T-cell (primary cell): ENCODE measurements around the gene ERI3. TPM values are rescaled to one million over a fixed set of nuclear protein-coding genes. Genes with fewer than 3 reads are reported as not detected.

Experiments
- ATAC-seq, 4 experiments: fragments of 200-7000 bp in 3 of 4; fragments of 150-1000 bp in 1 of 4; cut with Tn5 transposase; replicated peaks in 1 of 4; 1 replicate in 3 of 4; 2 replicates in 1 of 4; pipeline ENCODE4 v1.10.0; 2021; ENCODE audit warnings: moderate library complexity in 3 of 4, mild to moderate bottlenecking in 2 of 4, moderate number of reproducible peaks in 1 of 4
- CTCF ChIA-PET, 2 donors: fragments of 300-600 bp; sonication (Branson Sonifier 250); formaldehyde crosslinking; loops; one replicate each; lab custom pipeline; 2022; ENCODE audit warnings: antibody characterized with exemption in 2 of 2; lab: Charles Lee
- POLR2A ChIA-PET, 2 donors: fragments of 300-600 bp; sonication (Branson Sonifier 250); formaldehyde crosslinking; loops; one replicate each; lab custom pipeline; 2022; ENCODE audit warnings: antibody characterized with exemption in 2 of 2; lab: Charles Lee
- DNase-seq, 35 experiments: peaks; one replicate each; pipeline versions ENCODE4 v3.0.0 to v3.0.0-alpha.2; 2013 to 2023
- H3K27ac ChIP-seq: one replicate; pipeline ENCODE4 v1.5.1; 2013; ENCODE audit warnings: low read length
- H3K27me3 ChIP-seq, 2 experiments: replicated peaks in 1 of 2; 1 replicate in 1 of 2; 2 replicates in 1 of 2; pipeline versions ENCODE4 v1.6.1 to v1.7.0; 2013; ENCODE audit warnings: low read length in 1 of 2, mixed read lengths in 1 of 2; ENCODE audit not compliant: control insufficient read depth in 2 of 2, insufficient read depth in 2 of 2; ENCODE audit errors: extremely low read depth in 1 of 2
- H3K36me3 ChIP-seq, 2 donors: 1 replicate in 1 of 2; 2 replicates in 1 of 2; pipeline versions ENCODE4 v1.6.1 to v1.7.0; 2013; ENCODE audit warnings: low read length in 1 of 2; ENCODE audit not compliant: control insufficient read depth in 2 of 2, insufficient read depth in 1 of 2; ENCODE audit errors: extremely low read depth in 1 of 2
- H3K4me1 ChIP-seq, 2 experiments: 1 replicate in 1 of 2; 2 replicates in 1 of 2; pipeline versions ENCODE4 v1.6.1 to v1.7.0; 2013; ENCODE audit warnings: low read length in 2 of 2, mixed read lengths in 1 of 2; ENCODE audit not compliant: insufficient read depth in 2 of 2, control insufficient read depth in 1 of 2; ENCODE audit errors: extremely low read depth in 1 of 2
- H3K4me3 ChIP-seq, 2 donors: 1 replicate in 1 of 2; 2 replicates in 1 of 2; pipeline versions ENCODE4 v1.5.1 to v1.7.0; 2013; ENCODE audit warnings: mild to moderate bottlenecking in 2 of 2, low read length in 1 of 2, moderate library complexity in 1 of 2; ENCODE audit not compliant: control insufficient read depth in 1 of 2; ENCODE audit errors: extremely low read depth in 1 of 2
- H3K9me3 ChIP-seq: 2 replicates; pipeline ENCODE4 v1.7.0; 2013
- H3K27ac Mint-ChIP-seq, 2 donors: one replicate each; pipeline ENCODE4 v1.8.0; 2020 to 2021; ENCODE audit warnings: mild to moderate bottlenecking in 2 of 2, mixed read lengths in 2 of 2
- H3K27me3 Mint-ChIP-seq, 2 donors: one replicate each; pipeline ENCODE4 v1.8.0; 2021 to 2022; ENCODE audit warnings: mixed read lengths in 2 of 2
- H3K36me3 Mint-ChIP-seq: one replicate; pipeline ENCODE4 v1.8.0; 2021; ENCODE audit warnings: mixed read lengths
- H3K4me1 Mint-ChIP-seq, 3 donors: one replicate each; pipeline ENCODE4 v1.8.0; 2020 to 2022; ENCODE audit warnings: mixed read lengths in 3 of 3, mild to moderate bottlenecking in 1 of 3
- H3K4me3 Mint-ChIP-seq, 3 donors: one replicate each; pipeline ENCODE4 v1.8.0; 2020 to 2022; ENCODE audit warnings: mild to moderate bottlenecking in 3 of 3, mixed read lengths in 3 of 3, moderate library complexity in 3 of 3
- H3K9me3 Mint-ChIP-seq, 3 donors: one replicate each; pipeline ENCODE4 v1.8.0; 2020 to 2022; ENCODE audit warnings: mixed read lengths in 3 of 3
- WGBS: methylation state at CpG from one replicate; pipeline ENCODE4 v1.1.5; 2013; ENCODE audit warnings: missing lambda C conversion rate; ENCODE audit not compliant: insufficient coverage; 5-methylcytosine and 5-hydroxymethylcytosine counted together
- total RNA-seq, 35 experiments: library from RNA in 6 of 35; stranded (reverse) in 6 of 35; fragments of 120-200 nt in 1 of 35; gene quantifications; one replicate each; pipeline versions ENCODE4 v1.2.1 to v1.2.4 and lab custom pipeline; 2013 to 2026

The ERI3 gene
- total RNA-seq, 5 donors from 2014 or later (not counting 1 experiment from before 2014, with no cell fraction given): 29.3 to 39.4 (median 33.0) TPM

DNA sequence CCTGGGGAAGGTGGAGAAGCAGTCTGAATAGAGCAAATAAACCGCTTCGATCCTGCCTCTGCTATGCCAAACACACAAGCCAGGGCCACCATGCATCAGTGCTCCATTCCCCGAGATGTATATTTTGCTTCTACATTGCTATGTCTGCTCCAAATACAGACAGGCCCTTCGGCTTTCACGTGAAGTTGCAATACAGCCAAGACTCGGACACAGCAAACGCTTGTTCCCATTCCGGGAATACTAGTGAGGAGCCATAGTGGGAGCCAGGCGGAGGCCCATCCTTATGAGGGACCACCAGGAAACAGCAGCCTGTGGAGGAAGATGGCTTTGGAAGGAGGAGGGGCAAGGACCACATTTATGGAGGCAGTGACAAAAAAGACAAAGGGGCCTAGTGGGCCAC, 22.6 kb downstream of the ERI3 start:
- POLR2A ChIA-PET: no interaction called here
- peaks cover 58% of the 10 kb centered on the region for H3K36me3 Mint-ChIP-seq

DNA sequence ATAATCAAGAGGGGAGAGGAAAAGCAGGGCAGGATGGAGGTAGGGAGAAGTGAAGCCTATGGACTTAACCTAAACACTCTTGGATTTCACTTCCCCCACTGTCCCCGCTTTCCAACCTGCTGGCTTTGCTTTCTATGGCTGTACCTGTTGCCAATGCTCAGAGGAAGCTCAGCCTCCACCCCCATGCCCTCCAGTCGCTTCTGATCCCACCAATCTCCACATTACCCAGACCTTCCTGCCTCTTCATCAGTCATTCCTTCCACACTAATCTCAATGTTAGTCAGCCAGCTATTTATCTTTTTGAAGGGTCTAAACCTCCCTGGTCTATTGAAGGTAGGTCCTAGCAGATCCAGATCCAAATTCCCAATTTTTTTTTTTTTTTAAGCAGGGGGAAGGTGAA, 24.1 kb downstream of the ERI3 start:
- CTCF ChIA-PET: interaction anchor here in 1 of 2 donors (1.2 kb wide), 1 partner anchor 11 kb away, joined by 4 read pairs; no protein-coding TSS in a partner anchor
- POLR2A ChIA-PET: no interaction called here
- H3K4me3 Mint-ChIP-seq: no peak overlapping the region
- H3K27me3 Mint-ChIP-seq: no peaks in the 10 kb centered on the region
- Histone ChIP-seq H3K4me1 (no peaks in the 10 kb centered on the region), H3K9me3 (no peaks in the 10 kb centered on the region), H3K27me3 (no peaks in the 10 kb centered on the region), H3K36me3 (peaks cover 0 to 20% of the 10 kb centered on the region in 2 donors), H3K27ac (no peak overlapping the region), H3K4me3 (no peak overlapping the region)
- H3K27ac Mint-ChIP-seq: no peak overlapping the region
- H3K9me3 Mint-ChIP-seq: no peaks in the 10 kb centered on the region
- ATAC-seq (no peak), DNase-seq (no peak)
- H3K36me3 Mint-ChIP-seq: peaks cover 44% of the 10 kb centered on the region
- H3K4me1 Mint-ChIP-seq: peaks cover 4 to 29% (median 12%) of the 10 kb centered on the region in 3 donors
- WGBS: 100% methylated on average over 2 of the region's 2 CpGs

More for the DNA sequence above, 22.6 kb downstream of the ERI3 start:
- DNase-seq (no peak), ATAC-seq (no peak)
- H3K9me3 Mint-ChIP-seq: no peaks in the 10 kb centered on the region
- H3K27ac Mint-ChIP-seq: no peak overlapping the region
- CTCF ChIA-PET: interaction anchor here in 1 of 2 donors (0.8 kb wide), 1 partner anchor 15 kb away, joined by 3 read pairs; no protein-coding TSS in a partner anchor
- Histone ChIP-seq H3K36me3 (peaks cover 0 to 34% of the 10 kb centered on the region in 2 donors), H3K4me3 (no peak overlapping the region), H3K27me3 (no peaks in the 10 kb centered on the region), H3K9me3 (no peaks in the 10 kb centered on the region), H3K27ac (no peak overlapping the region), H3K4me1 (no peaks in the 10 kb centered on the region)
- H3K4me3 Mint-ChIP-seq: no peak overlapping the region
- 97% methylated on average over 9 of the region's 9 CpGs for WGBS
- peaks cover 4 to 27% (median 8%) of the 10 kb centered on the region in 3 donors for H3K4me1 Mint-ChIP-seq
- H3K27me3 Mint-ChIP-seq: no peaks in the 10 kb centered on the region

DNA sequence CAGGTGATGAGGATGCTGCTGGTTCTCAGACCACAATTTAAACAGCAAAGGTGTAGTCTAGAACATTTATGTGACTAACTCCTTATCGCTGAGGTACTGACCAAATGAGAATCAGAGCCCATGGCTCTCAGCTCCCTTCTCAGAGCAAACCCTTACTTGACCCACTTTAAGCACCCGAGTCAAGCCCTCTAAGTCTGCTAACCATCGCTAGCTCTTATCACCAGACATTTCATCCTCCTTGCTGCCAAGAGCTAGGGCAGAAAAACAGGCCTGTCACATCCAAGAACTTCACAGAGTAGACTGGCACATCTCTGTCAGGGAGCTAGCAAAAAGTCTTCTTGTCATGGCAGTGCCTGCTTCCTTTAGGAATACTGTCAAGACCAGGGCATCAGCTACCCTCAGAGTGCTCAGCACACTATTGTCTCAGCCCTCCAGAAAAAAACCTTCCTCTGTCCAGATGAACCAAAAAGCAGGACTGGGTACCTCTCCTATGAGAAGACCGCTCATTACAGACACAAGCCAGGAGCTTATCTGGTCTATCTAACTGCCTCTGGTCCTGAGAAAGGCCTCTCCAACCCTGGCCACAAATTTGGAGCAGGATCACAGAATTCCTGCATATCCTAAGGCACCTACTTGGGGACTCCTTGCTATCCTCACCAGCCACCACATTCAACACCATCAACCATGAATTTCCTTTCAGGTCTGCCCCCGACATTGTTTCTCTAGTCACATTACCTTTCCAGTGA, 26.2 kb downstream of the ERI3 start:
- CTCF ChIA-PET: no interaction called here
- H3K4me1 ChIP-seq: no peaks in the 10 kb centered on the region
- Mint-ChIP-seq H3K27ac (no peak overlapping the region), H3K9me3 (no peaks in the 10 kb centered on the region), H3K36me3 (peaks cover 34% of the 10 kb centered on the region), H3K27me3 (no peaks in the 10 kb centered on the region), H3K4me1 (peaks cover 4 to 29% (median 12%) of the 10 kb centered on the region in 3 donors), H3K4me3 (no peak overlapping the region)
- 93% methylated on average over 5 of the region's 5 CpGs for WGBS
- H3K36me3 ChIP-seq: peaks cover 0 to 13% of the 10 kb centered on the region in 2 donors
- no peaks in the 10 kb centered on the region for H3K27me3 ChIP-seq
- ATAC-seq (no peak), DNase-seq (no peak)
- H3K4me3 ChIP-seq: no peak overlapping the region
- POLR2A ChIA-PET: no interaction called here
- H3K27ac ChIP-seq: no peak overlapping the region
- H3K9me3 ChIP-seq: no peaks in the 10 kb centered on the region

DNA sequence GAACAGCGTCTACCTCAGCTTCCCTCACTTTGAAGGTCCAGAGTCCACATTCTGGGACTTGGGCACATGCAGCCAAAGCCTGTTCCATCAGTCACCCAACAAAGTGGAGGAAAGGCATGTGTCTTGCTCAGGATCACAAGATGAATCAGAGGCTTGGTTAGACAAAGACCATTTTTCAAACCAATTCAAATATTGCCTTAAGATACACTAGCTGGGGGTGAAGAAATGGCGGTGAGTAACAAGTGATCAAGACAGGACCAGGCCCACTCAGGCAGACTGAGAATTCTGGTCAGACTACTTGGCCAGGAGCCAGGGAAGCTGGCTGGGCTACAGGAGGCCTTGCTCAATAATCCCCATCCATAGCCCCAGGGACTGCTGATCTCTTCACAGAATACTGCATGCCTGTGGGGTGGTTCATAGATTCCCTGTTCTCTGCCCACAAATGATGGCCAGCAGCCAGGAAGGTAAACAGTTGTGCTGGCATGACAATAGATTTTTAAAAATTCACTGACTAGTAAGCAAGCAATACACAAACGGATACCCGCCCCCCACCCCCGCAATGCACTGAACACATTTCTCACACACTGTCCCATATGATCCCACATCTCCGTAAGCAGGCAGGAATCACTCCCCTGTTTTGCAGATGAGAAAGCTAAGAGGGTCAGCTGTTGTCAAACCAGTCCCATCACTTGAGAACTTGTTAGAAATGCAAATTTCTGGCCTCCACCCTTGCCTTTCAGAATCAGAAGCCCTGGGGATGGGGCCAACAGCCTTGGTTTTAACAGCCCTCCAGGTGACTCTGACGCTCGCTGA, 27.2 kb downstream of the ERI3 start:
- H3K4me3 Mint-ChIP-seq: no peak overlapping the region
- H3K27me3 ChIP-seq: no peaks in the 10 kb centered on the region
- H3K4me1 Mint-ChIP-seq: peaks cover 4 to 28% (median 13%) of the 10 kb centered on the region in 3 donors
- no peaks in the 10 kb centered on the region for H3K4me1 ChIP-seq
- no peak for ATAC-seq
- H3K36me3 ChIP-seq: peaks cover 0 to 8% of the 10 kb centered on the region in 2 donors
- CTCF ChIA-PET: no interaction called here
- H3K9me3 ChIP-seq: no peaks in the 10 kb centered on the region
- H3K4me3 ChIP-seq: no peak overlapping the region
- no peak for DNase-seq
- POLR2A ChIA-PET: interaction anchor here in 1 of 2 donors (0.6 kb wide), 2 partner anchors 242 to 361 kb away, joined by 3 to 8 read pairs; no protein-coding TSS in a partner anchor
- WGBS: 100% methylated on average over 1 of the region's 8 CpGs
- no peaks in the 10 kb centered on the region for H3K27me3 Mint-ChIP-seq
- no peak overlapping the region for H3K27ac Mint-ChIP-seq
- H3K36me3 Mint-ChIP-seq: peaks cover 32% of the 10 kb centered on the region
- no peak overlapping the region for H3K27ac ChIP-seq
- H3K9me3 Mint-ChIP-seq: no peaks in the 10 kb centered on the region

DNA sequence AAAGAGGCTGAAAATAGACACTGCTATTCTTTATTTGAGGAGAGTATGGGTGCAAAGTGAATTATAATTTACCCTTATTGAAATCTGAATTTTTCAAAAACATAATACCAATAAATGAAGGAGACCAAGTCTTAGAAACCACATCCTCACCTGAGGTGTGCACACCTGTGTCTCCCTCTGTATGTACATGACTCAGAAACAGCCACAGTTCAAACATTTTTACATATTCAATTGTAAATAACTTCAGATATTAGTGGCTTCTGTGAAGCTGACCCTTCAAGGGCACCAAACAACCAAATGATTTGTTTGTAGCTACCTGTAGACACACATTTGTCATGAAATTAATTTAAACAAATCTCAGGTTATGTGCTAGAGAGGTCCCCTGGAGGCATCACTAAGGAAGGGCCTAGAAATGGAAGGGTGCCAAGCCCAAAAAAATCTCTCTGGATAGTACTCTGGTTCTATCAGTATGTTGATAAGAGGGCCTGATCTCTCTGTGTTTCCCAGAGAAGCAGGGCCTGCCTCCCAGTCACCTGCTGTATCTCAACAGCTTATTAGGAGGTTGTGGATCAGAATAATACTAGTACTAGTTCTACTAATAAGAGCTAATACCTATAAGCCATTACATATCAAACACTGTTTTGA, 28.1 kb downstream of the ERI3 start:
- Mint-ChIP-seq H3K27ac (no peak overlapping the region), H3K9me3 (no peaks in the 10 kb centered on the region), H3K4me1 (peaks cover 4 to 23% (median 13%) of the 10 kb centered on the region in 3 donors), H3K36me3 (peaks cover 28% of the 10 kb centered on the region), H3K4me3 (no peak overlapping the region), H3K27me3 (no peaks in the 10 kb centered on the region)
- DNase-seq (no peak), ATAC-seq (no peak)
- ChIA-PET CTCF (interaction anchor here in 1 of 2 donors (0.6 kb wide), 1 partner anchor 1485 kb away, joined by 4 read pairs; no protein-coding TSS in a partner anchor), POLR2A (interaction anchor here in 1 of 2 donors (0.6 kb wide), 2 partner anchors 242 to 360 kb away, joined by 3 to 8 read pairs; no protein-coding TSS in a partner anchor)
- no peak overlapping the region for H3K27ac ChIP-seq
- H3K4me1 ChIP-seq: no peaks in the 10 kb centered on the region
- peaks cover 0 to 1% of the 10 kb centered on the region in 2 donors for H3K36me3 ChIP-seq
- H3K9me3 ChIP-seq: no peaks in the 10 kb centered on the region
- H3K4me3 ChIP-seq: no peak overlapping the region
- no peaks in the 10 kb centered on the region for H3K27me3 ChIP-seq
